Fibroblast of skin of left biceps (primary cell): ENCODE data around the gene IL1RL2.

Experiments
- DNase-seq, 2 experiments: peaks; one replicate each; pipeline ENCODE4 v3.0.0-alpha.2; 2013; ENCODE audit warnings: low read depth in 2 of 2

The IL1RL2 gene

DNA sequence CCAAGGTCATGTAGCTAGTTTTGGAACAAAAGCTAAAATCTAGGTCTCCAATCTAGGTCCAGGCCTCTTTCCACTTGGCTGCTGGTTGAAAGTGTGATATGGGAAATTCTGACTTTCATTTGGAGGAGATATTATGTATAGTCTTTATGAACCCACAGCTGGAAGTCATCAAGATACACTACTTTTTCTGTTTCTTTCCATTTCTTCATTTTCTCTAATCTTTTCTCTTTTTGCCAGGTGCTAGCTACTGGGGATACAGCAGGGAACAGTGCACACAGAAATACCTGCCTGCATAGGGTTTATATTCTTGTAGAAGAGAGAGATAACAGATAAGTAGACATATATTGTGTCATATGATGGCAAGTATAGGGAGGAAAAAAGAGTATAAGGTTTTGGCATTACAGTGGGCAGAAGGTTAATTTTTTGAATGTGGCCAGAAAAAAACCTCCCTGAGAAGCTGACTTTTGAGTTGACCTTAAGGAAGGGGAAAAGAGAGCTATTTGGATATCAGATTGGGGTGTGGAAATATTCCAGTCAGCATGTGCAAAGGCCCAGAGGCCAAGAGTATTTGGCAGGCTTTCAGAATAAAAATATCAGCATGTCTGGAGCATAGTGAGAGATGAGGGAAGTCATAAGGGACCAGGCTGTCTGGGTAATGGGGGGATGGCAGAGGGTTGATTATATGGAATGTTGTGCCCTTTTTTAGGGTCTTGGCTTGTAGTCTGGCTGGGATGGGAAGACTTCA, 28.6 kb upstream of the IL1RL2 start:
- DNase-seq: no peak

DNA sequence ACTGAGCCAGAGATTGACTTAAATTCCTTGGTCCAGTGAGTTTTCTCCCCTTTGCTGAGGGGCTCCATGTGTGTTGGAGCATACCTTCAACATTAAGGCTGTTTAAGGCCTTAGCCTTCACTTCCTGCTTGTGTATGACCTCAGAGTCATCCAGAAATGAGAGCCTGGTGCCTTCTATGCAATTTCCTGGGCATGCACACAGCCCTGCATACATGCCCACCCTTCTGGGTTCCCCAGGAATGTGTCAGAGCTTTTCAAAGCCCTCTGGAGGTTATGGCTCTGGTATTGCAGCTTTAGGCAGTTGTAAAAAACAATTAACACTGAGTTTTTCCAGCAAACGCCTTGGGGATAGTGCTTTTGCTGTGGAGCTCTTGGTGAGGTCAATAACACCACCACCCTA, 27.5 kb upstream of the IL1RL2 start:
- no peak for DNase-seq

DNA sequence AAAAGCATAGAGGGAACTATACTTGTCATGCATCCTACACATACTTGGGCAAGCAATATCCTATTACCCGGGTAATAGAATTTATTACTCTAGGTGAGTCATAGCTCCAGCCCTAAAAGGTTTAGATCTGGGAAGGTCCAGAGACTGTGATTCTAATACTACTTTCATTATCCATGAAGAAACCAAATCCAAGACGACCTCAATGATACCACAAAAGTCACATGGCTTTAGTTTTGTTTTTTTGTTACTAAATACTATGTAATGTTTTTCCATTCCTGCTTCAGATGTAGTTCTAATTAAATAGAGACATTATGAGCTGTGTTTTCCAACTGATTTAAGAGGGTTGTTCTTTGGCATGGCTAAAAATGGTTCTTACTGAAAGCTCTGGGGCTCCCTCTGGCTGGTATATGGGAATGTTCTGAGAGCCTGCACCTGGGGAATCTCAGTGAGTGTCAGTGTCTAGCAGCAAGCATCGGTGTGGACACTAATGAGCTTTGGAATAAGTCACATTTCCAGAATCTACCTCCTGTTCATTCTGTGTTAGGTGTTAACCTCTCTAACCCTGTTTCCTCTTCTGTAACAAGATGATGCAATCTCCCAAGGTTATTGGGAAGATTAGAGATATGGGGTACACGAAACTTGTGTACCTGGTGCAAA, 20.5 kb upstream of the IL1RL2 start:
- no peak for DNase-seq

DNA sequence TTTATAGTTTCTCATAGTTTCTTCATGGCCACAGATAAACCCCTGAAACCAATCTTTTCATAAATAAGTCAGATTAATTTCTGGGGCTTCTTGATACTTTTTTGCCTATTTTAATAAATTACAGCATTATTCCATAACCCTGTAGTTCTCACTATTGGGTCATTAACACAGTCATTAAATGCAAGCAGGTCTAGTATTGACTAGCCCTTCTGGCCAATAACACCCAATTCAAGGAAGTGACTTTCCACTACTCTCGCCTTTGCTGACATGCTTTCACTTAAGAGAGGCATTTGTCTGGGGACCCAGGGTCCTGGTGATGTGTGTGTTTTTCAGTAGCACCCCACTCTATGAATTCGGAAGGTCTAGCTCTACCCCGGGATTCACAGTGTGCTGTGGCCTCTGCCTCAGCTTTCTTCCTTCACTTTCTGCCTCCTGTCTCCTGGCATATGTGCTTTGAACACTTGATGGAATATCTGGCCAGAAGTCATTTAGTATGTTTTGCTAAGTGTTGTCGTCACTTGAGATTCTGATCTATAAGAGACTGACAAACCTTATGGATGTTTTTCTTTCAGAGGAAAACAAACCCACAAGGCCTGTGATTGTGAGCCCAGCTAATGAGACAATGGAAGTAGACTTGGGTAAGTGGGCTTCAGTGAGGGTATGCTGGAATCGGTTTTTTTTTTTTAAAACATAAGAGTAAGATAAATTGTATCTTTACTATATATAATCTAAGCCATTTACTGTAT, 18.6 kb upstream of the IL1RL2 start:
- no peak for DNase-seq

DNA sequence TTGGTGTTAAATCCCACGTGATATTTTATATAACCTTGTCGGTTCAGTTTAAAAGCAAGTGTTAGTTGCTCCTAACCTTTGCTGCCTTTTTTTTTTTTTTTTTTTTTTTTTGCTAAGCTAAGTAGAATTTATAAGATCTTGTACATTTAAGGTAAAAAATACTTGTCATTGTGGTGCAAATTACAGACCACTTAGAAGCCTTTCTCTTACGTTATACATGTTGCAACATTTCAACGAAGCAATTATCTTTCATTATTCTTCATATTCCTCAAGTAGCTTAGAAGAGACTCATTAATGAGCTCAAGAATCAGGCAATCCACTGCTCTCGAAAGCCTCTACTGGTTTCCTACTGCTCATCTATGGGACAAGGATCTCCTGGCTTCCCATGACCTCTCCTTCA, 14.9 kb upstream of the IL1RL2 start:
- DNase-seq: no peak

DNA sequence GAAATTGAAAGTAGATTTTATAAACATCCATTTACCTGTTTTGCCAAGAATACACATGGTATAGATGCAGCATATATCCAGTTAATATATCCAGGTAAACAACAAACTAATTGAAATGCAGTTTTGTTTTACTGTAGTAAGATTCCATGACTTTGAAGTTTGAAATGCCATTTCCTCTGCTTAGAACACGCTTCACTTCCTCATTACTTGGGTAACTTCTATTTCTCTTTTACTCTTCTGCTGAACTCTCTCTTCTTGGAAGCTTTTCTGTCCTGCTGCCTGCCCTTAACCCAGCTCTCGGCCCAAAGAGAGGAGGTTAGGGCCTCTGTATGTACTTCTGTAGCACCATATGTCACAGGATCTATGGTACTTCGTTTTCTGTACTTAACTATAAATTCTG, 14.1 kb upstream of the IL1RL2 start:
- DNase-seq: no peak

DNA sequence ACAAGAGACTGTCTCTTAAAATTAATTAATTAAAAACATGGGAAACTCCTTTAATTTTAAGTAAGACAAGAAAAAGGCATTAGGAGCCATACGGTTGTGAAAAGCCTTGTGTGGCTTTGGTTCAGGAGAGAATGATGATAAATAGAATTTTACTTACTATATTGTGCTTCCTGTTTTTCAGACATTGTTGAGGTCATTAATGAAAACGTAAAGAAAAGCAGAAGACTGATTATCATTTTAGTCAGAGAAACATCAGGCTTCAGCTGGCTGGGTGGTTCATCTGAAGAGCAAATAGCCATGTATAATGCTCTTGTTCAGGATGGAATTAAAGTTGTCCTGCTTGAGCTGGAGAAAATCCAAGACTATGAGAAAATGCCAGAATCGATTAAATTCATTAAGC, 10.7 kb upstream of the IL1RL2 start:
- no peak for DNase-seq

DNA sequence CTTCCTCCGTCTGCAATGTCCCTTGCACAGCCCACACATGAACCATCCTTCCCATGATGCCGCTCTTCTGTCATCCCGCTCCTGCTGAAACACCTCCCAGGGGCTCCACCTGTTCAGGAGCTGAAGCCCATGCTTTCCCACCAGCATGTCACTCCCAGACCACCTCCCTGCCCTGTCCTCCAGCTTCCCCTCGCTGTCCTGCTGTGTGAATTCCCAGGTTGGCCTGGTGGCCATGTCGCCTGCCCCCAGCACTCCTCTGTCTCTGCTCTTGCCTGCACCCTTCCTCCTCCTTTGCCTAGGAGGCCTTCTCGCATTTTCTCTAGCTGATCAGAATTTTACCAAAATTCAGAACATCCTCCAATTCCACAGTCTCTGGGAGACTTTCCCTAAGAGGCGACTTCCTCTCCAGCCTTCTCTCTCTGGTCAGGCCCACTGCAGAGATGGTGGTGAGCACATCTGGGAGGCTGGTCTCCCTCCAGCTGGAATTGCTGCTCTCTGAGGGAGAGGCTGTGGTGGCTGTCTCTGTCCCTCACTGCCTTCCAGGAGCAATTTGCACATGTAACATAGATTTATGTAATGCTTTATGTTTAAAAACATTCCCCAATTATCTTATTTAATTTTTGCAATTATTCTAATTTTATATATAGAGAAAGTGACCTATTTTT, 8.9 kb upstream of the IL1RL2 start:
- no peak for DNase-seq

DNA sequence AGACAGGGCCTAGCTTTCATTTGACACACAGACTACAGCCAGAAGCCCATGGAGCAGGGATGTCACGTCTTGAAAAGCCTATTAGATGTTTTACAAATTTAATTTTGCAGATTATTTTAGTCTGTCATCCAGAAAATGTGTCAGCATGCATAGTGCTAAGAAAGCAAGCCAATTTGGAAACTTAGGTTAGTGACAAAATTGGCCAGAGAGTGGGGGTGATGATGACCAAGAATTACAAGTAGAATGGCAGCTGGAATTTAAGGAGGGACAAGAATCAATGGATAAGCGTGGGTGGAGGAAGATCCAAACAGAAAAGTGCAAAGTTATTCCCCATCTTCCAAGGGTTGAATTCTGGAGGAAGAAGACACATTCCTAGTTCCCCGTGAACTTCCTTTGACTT, 7.8 kb upstream of the IL1RL2 start:
- DNase-seq: no peak

DNA sequence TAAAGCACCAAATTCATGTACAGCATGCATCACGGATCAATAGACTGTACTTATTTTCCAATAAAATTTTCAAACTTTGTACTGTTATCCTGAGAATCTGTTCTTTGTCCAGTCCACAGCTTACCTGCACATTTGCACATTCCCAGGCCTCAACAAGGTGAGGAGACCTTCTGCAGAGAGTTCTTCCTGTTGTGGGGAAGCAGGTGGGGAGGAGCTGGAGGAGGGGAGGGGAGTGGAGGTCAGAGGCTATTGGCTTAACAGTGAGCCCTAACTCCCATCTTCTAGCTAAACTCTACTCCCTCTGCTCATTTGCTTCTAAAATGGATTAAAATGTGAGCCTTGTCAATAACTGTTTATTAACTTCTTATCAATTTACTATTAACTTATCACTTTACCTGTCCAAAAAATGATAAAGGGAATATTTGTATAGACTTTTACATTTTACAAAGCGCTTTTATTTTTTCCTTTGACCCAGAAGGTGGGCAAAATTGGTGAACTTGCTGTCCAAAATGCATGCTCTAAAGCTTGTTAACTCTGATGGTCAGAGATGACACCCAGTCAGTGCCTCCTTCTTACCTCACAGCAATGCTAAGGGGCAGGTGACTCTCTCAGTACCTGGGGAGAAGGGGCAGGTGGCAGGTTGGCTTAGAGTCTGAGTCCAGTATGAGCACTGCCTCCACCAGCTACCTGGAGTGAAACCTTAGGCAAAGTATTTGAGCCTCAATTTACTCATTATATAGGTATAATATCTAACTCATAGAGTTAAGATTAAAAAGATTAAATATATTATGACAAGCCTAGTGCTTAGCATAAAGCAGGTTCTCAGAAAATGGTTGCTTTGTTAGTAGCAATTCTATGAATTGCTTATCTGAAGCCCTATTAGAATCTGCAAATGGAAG, 6.8 kb upstream of the IL1RL2 start:
- no peak for DNase-seq

DNA sequence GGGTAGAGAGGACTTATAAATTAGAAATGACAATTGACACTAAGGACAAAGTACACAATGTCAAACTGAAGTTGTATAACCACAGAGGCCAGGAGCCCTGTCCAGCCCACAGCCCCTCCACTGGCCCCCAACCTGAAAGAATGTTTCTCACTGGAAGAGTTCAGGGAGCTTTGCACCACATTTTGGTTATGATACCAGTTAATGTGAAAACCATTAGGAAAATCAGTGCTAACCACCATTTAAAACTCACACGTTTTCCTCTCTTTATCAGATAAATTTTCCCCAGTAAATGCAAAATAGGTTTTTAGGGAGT, 6.2 kb upstream of the IL1RL2 start:
- DNase-seq: no peak

DNA sequence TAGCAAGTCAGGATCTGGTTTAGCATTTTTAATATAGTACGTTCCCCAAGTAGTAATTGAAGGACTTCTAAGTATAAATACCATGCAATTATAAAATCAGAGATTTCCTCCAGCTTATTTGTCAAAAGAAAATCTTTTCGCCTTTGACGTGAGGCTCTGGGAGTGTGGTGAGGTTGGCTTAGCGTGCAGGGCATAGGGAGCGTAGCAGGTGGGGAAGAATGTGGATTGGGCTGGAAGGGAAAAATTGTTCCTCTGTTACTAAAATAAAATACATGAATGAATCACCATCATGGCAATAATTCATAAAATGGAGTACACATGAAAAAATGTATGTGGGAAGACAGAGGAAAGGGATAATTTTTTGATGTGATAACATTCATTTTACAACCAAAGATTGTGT, 5.4 kb upstream of the IL1RL2 start:
- DNase-seq: no peak

DNA sequence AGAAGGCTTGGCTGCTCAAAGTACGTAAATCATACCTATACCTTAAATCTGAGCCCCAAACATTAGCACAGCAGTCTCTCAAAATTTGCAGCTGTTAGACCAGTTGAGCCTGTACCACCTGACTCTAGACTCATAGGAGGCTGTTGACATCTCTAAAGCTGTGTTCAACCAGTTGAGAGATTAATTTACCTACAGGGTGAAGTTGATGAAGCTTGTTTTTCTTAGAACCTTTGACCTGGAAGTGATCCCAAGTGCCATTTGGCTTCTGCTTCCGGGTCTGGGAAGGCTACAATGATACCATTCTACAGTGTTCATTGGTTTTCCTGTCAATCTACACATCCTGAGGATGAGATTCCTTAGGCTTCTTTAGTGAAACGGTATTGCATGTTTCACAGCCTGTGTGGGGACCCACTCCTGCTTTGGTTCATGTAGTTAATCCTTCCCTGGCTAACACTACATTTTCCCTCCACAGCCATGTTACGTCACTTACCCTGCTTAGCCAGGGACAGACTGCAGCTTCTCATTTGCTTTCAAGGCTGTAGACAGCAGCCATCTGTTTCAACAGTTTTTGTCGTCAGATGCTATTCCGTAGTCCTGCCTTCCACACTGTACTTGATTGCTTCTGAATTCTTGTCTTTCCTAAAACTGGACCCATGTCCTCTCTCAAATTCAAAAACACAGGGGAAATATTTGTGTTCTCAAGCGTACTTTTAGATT, 4.7 kb upstream of the IL1RL2 start:
- DNase-seq: no peak

DNA sequence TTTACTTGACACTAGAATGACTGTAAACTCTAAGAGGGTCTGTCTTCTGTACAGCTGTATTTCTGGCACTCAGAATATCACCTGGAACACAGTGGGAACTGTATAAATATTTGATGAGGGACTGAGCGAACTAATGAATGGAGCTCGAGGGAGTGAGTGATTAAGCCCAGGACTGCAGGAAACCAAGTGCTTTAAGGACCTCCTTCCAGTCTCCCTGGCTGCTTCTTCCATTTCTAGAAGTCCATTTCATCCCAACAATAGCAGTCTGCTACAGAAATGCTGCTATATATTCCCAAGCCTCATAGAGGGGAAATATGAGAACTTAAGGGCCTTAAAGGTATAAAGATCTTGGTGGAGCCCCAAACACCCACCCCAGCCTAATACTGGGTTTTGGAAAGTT, 2.8 kb upstream of the IL1RL2 start:
- no peak for DNase-seq

DNA sequence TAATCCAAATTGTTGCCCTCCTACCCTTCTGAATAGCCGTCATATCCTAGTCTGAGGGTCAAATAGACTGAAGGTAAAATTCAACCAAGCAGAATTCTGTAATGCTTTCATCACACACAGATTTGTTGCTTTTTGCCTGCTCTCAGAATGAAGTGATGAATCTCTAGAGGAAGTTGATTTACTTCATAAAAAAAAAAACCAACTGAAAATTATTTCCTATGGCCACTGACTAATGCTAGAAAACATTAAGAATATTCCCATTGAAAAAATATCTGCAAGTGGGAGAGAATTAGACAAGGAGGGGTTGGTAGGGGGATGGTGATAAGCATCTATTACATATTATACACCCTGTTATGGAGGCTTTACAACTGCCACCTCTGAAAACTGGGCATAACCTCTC, 2.3 kb upstream of the IL1RL2 start:
- DNase-seq: no peak

DNA sequence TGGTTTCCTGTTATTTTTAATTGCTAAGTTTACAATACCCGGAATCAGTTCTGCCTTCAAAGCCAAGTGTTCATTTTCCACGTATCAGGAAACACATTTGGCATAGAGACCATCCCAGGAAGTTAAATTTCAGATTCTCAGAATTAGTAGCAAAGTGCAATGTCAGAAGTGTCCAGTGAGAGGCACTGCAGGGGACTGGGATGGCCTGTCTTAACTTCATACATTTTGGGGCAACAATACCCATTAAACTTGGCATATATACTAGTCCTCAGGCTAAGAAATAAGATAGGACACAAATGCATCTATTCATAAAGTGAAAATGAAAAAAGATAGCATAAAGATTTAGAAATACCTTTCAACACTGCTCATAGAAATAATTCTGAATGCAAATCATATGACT, 1.5 kb upstream of the IL1RL2 start:
- DNase-seq: no peak

DNA sequence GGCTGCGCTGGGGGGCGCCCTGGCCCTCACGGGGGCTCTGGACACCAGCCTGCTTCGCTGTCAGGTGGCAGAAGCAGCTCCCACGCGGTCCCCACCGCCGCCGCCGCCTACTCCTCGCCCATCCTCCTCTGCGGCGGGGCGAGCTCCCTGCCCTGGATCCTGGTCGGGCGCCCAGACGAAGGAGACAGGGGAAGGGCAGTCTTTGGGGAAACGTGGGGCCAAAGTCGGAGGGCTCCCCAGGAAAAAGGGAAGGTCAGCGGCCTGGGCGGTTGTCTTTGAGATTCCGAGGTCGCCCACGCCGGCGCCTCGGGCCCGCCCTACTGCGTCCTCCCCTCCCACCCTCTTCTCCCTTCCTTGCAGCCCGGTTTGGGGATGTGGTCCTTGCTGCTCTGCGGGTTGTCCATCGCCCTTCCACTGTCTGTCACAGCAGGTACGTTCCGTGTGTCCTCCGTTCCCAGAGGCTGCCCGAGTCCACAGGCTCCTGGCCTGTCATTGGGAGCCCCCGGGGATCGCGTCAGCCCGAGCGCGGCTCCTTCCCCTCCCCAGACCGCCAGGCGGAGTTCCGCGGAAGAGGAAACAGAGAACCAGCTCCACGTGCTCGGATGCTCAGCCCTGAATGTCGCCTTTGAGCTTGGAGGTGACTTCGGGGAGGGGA, 800 bp downstream of the IL1RL2 start:
- no peak for DNase-seq

DNA sequence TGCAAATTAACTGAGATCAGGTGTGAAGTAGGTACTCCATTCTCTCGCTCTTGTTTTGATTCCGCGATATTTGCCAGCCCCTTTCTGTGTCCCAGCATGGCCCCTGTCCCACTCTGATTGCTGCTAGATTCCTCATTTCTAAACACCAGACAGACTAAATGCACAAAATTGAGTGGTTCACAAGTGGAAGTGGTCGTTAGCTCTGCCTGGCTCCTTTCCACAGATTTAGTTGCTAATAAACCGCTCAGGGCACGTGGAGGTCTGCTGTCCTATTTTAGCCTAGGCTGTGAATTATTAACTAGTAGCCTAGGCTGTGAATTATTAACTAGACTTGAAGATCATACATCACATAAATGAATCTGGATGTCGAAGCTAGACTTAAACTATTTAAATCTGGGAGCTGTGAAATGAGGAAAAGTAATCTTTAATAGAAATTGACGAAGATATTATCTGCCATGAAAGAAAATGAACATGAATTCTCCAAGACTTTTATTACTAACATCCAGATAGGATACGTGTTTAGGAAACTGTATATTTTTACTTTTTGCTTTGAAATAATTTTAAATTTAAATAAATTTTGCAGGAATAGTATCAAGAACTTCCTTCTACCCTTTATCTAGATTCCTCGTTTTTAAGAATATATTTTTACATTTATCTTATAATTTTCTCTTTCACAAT, 3.7 kb downstream of the IL1RL2 start:
- no peak for DNase-seq

DNA sequence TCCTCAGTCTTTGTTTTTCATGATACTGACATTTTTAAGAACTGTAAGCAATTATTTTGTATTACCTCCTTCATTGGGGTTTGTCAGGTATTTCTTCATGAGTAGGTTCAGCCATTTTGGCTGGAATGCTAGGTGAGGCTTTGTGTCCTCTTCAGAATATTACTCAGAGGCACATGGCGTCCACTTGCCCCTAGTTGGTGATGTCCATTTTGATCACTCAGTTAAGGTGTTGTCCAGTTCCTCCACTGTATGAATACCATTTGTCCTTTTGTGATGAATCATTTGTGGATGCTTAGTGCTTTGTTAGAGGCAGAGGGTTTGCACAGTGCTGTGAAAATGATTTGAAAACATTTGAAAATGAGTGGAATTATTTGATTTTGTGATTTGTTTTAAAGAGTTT, 4.7 kb downstream of the IL1RL2 start:
- no peak for DNase-seq

DNA sequence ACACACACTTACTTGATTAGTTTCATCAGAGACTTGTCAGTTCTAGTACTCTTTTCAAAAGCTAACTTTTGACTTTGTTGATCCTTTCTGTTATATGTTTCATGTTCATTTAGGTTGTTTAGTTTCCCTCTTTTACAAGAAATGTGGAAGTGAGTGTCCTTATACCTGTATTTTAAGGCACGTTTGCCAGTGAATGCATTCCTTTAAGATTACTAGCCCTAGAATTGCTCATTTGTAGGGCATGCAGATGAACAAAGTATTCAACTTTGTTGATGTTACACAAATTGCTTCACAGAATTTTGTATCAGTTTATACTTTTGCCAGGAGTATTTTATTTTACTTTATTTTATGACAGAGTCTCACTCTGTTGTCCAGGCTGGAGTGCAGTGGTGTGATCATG, 6.3 kb downstream of the IL1RL2 start:
- no peak for DNase-seq
